ENCODE measurements around the gene KMT2C. TPM values are rescaled to one million over a fixed set of nuclear protein-coding genes. Genes with fewer than 3 reads are reported as not detected.

Gene KMT2C
- total RNA-seq, 1 donor from 2014 or later: 42.3 TPM

DNA sequence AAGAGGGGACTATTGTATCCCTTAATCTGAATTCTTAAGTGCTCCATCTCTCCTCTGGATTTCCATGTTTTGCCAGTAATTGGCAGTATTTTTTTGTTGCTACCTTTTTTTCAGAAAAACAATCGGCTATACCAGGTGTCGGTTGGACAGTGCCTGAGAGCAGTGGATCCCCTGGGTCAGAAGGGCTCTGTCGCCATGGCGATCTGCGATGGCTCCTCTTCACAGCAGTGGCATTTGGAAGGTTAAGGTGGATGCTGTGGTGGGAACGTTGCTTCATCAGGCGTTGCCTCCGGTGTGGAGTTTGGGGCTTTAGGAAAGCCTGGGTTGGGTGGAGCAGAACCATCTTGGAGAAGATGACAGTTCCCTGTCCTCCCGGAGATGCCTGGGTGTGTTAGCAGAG is 314.4 kb downstream of the KMT2C start:
- no peaks in the 10 kb centered on the region for H3K4me1 ChIP-seq
- peaks cover 8% of the 10 kb centered on the region for H3K9me3 ChIP-seq (replicated peaks)
- no peak for TF ChIP-seq CTCF (IDR thresholded peaks at IDR 0.05; ENCODE audit: borderline replicate concordance)
- no peak for DNase-seq
- no peak overlapping the region for H3K27ac ChIP-seq (replicated peaks)
- intact Hi-C loops (cut with micrococcal nuclease): no loop called here
- H3K27me3 ChIP-seq (ENCODE audit: low read depth): no peaks in the 10 kb centered on the region
- H3K36me3 ChIP-seq: peaks cover 96% of the 10 kb centered on the region
- H3K4me3 ChIP-seq: no peak overlapping the region

GRCh38 chr7:152120776-152121175 is 315.0 kb downstream of the KMT2C start:
- Histone ChIP-seq H3K27me3 (ENCODE audit: low read depth) (no peaks in the 10 kb centered on the region), H3K36me3 (peaks cover 89% of the 10 kb centered on the region), H3K27ac (replicated peaks) (no peak overlapping the region), H3K4me3 (no peak overlapping the region), H3K4me1 (no peaks in the 10 kb centered on the region), H3K9me3 (replicated peaks) (peaks cover 8% of the 10 kb centered on the region)
- no peak for TF ChIP-seq CTCF (IDR thresholded peaks at IDR 0.05; ENCODE audit: borderline replicate concordance)
- intact Hi-C loops (cut with micrococcal nuclease): no loop called here
- no peak for DNase-seq

DNA sequence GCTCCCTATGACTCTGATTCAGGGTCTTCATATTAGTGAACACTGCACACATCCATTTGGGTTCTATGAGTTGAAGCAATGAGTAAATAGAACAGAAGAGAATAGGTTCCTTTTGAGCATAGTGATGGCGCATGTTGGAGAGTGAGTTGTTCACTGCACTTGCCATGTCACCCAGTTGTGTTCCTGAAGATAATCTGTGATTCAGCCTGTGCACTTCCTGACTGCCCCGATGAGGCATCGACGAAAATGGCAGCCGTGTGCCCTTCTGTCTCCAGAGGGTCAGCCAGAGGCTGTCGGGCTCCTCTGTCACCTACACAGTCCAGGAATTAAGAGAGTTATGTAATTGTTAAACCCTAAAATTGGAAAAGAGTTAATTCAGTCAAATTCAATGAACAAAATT is 315.6 kb downstream of the KMT2C start:
- H3K27me3 ChIP-seq (ENCODE audit: low read depth): no peaks in the 10 kb centered on the region
- TF ChIP-seq CTCF (IDR thresholded peaks at IDR 0.05; ENCODE audit: borderline replicate concordance): no peak
- intact Hi-C loops (cut with micrococcal nuclease): no loop called here
- H3K4me1 ChIP-seq: no peaks in the 10 kb centered on the region
- H3K4me3 ChIP-seq: no peak overlapping the region
- DNase-seq: no peak
- peaks cover 8% of the 10 kb centered on the region for H3K9me3 ChIP-seq (replicated peaks)
- no peak overlapping the region for H3K27ac ChIP-seq (replicated peaks)
- H3K36me3 ChIP-seq: peaks cover 90% of the 10 kb centered on the region

- Histone ChIP-seq H3K27ac (replicated peaks) (no peak overlapping the region), H3K4me3 (no peak overlapping the region), H3K36me3 (peaks cover 85% of the 10 kb centered on the region), H3K27me3 (ENCODE audit: low read depth) (no peaks in the 10 kb centered on the region), H3K4me1 (no peaks in the 10 kb centered on the region), H3K9me3 (replicated peaks) (no peaks in the 10 kb centered on the region)
- no peak for TF ChIP-seq CTCF (IDR thresholded peaks at IDR 0.05; ENCODE audit: borderline replicate concordance)
- DNase-seq: no peak
- intact Hi-C loops (cut with micrococcal nuclease): no loop called here
Observed at GRCh38 chr7:152117356-152117755, 318.4 kb downstream of the KMT2C start.

- intact Hi-C loops (cut with micrococcal nuclease): no loop called here
- no peaks in the 10 kb centered on the region for H3K4me1 ChIP-seq
- H3K27ac ChIP-seq (replicated peaks): no peak overlapping the region
- H3K27me3 ChIP-seq (ENCODE audit: low read depth): no peaks in the 10 kb centered on the region
- no peak overlapping the region for H3K4me3 ChIP-seq
- TF ChIP-seq CTCF (IDR thresholded peaks at IDR 0.05; ENCODE audit: borderline replicate concordance): no peak
- H3K9me3 ChIP-seq (replicated peaks): no peaks in the 10 kb centered on the region
- peaks cover 69% of the 10 kb centered on the region for H3K36me3 ChIP-seq
- no peak for DNase-seq
Observed at GRCh38 chr7:152115021-152115718, 320.6 kb downstream of the KMT2C start.

All from left ventricle myocardium inferior (tissue), 1 donor.